HG03280 (cell line): ENCODE data around the gene ARF5.

Experiments used
- ATAC-seq: cut with Tn5 transposase; IDR thresholded peaks from one replicate; pipeline ENCODE4 v1.9.1; 2021; ENCODE audit warnings: mild to moderate bottlenecking, moderate library complexity; ENCODE audit not compliant: unreplicated experiment

The ARF5 gene

DNA sequence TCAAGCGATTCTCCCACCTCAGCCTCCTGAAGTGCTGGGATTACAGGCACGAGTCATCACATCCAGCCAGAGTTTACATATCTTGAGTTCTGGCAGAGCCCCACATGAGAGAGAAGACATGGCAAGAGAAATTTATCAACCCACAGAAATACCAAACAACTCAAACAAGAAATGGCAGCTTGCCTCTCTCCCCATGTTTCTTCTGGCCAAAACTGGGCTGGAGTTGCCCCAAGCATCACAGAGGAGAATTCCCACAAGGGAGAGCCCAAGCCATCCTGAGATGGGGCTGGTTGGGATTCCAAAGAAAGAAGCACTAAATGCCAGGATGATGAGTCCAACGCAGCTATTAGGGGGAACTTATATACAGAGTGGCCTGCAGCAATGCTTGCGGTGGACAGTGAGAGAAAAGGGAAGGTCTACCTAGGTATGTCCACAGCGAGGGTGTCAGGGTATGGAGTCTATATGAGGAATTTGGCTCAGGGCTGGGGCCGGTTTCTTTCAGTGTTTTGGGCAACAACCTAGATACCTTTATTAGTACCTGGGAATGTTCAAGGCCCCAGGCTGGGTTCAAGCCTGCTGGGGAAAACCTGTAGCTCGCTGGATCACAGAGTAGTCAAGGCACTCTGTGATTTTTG lies 44.2 kb downstream of the ARF5 start:
- no peak for ATAC-seq

- ATAC-seq, result no peak
Observed at GRCh38 chr7:127635659-127636285, 47.6 kb downstream of the ARF5 start.

- no peak for ATAC-seq
Observed at GRCh38 chr7:127638197-127638596, 50.0 kb downstream of the ARF5 start.
